Measurements from ENCODE around the gene SPECC1. TPM values are rescaled to one million over a fixed set of nuclear protein-coding genes. Genes with fewer than 3 reads are reported as not detected.
A peak's percentile ranks its signal among the peaks of the same experiment; 100 is the strongest.

Gene SPECC1
- total RNA-seq, 2 donors from 2014 or later: 15.8 to 17.4 TPM

DNA sequence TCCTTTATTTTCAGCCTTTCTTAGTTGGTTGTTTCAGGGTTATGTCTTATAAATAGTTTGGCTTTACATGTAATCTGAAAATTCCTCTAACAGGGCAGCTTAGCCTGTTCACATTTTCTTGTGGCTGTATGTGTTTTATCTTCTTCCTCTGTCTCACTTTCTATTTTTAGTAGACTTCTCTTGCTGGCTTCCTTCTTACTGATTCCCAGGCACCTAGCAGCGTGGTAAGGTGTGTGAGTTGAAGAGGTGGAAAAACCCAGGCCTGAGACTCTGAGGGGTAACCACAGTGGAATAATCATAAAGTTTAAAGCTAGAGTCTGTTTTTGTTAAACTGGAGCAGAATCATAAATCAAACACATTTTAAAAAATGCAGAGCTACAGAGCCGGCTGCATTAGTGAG, 267.3 kb downstream of the SPECC1 start:
- WGBS, 2 donors: 87 to 91% methylated on average over 2 of the region's 2 CpGs
- no peaks in the 10 kb centered on the region for H3K36me3 ChIP-seq (replicated peaks in 1 of 2; ENCODE audit: insufficient read depth in 1 of 2, low read depth in 2 of 2)
- H3K27me3 ChIP-seq: no peaks in the 10 kb centered on the region
- H3K9me3 ChIP-seq: no peaks in the 10 kb centered on the region
- ATAC-seq: no peak
- H3K4me1 ChIP-seq: no peaks in the 10 kb centered on the region
- TF ChIP-seq POLR2A (IDR thresholded peaks at IDR 0.05) (no peak), CTCF (IDR thresholded peaks at IDR 0.05) (no peak)
- no peak overlapping the region for H3K27ac ChIP-seq
- no peak overlapping the region for H3K4me3 ChIP-seq
- intact Hi-C loops (cut with DNase I): no loop called here
- no peak for DNase-seq

DNA sequence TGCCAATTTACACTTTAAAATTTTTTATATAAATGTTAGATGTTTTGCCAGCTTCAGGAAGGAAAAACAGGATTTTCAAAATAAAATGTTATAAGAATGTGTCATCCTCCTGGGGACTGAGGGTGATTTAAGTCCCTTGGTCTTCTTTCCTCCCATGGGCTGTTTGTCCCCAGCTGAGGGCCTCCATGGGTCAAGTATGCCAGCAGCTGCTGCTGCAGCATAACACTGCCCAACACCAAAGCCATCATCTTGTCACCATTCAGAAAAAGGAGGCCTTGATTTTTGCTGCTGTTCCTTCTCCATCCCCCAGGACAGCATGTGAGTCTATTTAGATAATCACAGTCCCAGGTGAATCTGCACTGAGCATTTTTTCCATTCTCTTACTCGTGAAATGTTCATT, 269.6 kb downstream of the SPECC1 start:
- DNase-seq: no peak
- no peaks in the 10 kb centered on the region for H3K4me1 ChIP-seq
- no peaks in the 10 kb centered on the region for H3K9me3 ChIP-seq
- 79 to 92% methylated on average over 1 of the region's 1 CpG for WGBS, 2 donors
- H3K36me3 ChIP-seq (replicated peaks in 1 of 2; ENCODE audit: insufficient read depth in 1 of 2, low read depth in 2 of 2): no peaks in the 10 kb centered on the region
- no peak overlapping the region for H3K27ac ChIP-seq
- no peaks in the 10 kb centered on the region for H3K27me3 ChIP-seq
- H3K4me3 ChIP-seq: no peak overlapping the region
- no peak for TF ChIP-seq POLR2A (IDR thresholded peaks at IDR 0.05)
- intact Hi-C loops (cut with DNase I): no loop called here
- ATAC-seq: no peak

GRCh38 chr17:20279631-20280030, 270.5 kb downstream of the SPECC1 start:
- no peak for ATAC-seq
- intact Hi-C loops (cut with DNase I): no loop called here
- Histone ChIP-seq H3K27ac (no peak overlapping the region), H3K9me3 (no peaks in the 10 kb centered on the region), H3K36me3 (replicated peaks in 1 of 2; ENCODE audit: insufficient read depth in 1 of 2, low read depth in 2 of 2) (no peaks in the 10 kb centered on the region), H3K27me3 (no peaks in the 10 kb centered on the region), H3K4me1 (no peaks in the 10 kb centered on the region), H3K4me3 (no peak overlapping the region)
- DNase-seq: no peak
- WGBS, 2 donors: 85 to 87% methylated on average over 3 of the region's 3 CpGs
- TF ChIP-seq POLR2A (IDR thresholded peaks at IDR 0.05): no peak
- no peak for TF ChIP-seq CTCF (IDR thresholded peaks at IDR 0.05)

- ATAC-seq (no peak), DNase-seq (no peak)
- H3K4me3 ChIP-seq: no peak overlapping the region
- WGBS, 2 donors: 89 to 92% methylated on average over 6 of the region's 6 CpGs
- intact Hi-C loops (cut with DNase I): no loop called here
- H3K36me3 ChIP-seq (replicated peaks in 1 of 2; ENCODE audit: insufficient read depth in 1 of 2, low read depth in 2 of 2): no peaks in the 10 kb centered on the region
- H3K27me3 ChIP-seq: no peaks in the 10 kb centered on the region
- no peak for TF ChIP-seq CTCF (IDR thresholded peaks at IDR 0.05)
- TF ChIP-seq POLR2A (IDR thresholded peaks at IDR 0.05): no peak
- no peaks in the 10 kb centered on the region for H3K9me3 ChIP-seq
- no peak overlapping the region for H3K27ac ChIP-seq
- H3K4me1 ChIP-seq: no peaks in the 10 kb centered on the region
Measured at GRCh38 chr17:20280051-20280450, 270.9 kb downstream of the SPECC1 start.

GRCh38 chr17:20280851-20281250, 271.7 kb downstream of the SPECC1 start:
- DNase-seq (peak in 1 of 4 donors; percentile 12), ATAC-seq (no peak)
- no peaks in the 10 kb centered on the region for H3K36me3 ChIP-seq (replicated peaks in 1 of 2; ENCODE audit: insufficient read depth in 1 of 2, low read depth in 2 of 2)
- H3K4me1 ChIP-seq: no peaks in the 10 kb centered on the region
- intact Hi-C loops (cut with DNase I): no loop called here
- H3K4me3 ChIP-seq: no peak overlapping the region
- H3K27me3 ChIP-seq: no peaks in the 10 kb centered on the region
- H3K27ac ChIP-seq: no peak overlapping the region
- no peaks in the 10 kb centered on the region for H3K9me3 ChIP-seq
- TF ChIP-seq CTCF (IDR thresholded peaks at IDR 0.05) (no peak), POLR2A (IDR thresholded peaks at IDR 0.05) (no peak)
- WGBS, 2 donors: 85 to 95% methylated on average over 10 of the region's 10 CpGs
